ENCODE data around the gene CTRB2. TPM values are rescaled to one million over a fixed set of nuclear protein-coding genes. Genes with fewer than 3 reads are reported as not detected.

The CTRB2 gene
- polyA plus RNA-seq, 1 of the 3 experiments (the other 2 are of a cell fraction): not detected

- TF ChIP-seq CHD2 (IDR thresholded peaks at IDR 0.05; ENCODE audit: low read length, partially characterized antibody) (no peak), USF1 (IDR thresholded peaks at IDR 0.05; ENCODE audit: borderline replicate concordance, low read depth) (no peak), FOSL2 (IDR thresholded peaks at IDR 0.05; ENCODE audit: borderline replicate concordance, low read depth) (no peak), MXI1 (IDR thresholded peaks at IDR 0.05; ENCODE audit: low read depth, low read length) (no peak), RFX5 (IDR thresholded peaks at IDR 0.05; ENCODE audit: low read length) (no peak), USF2 (IDR thresholded peaks at IDR 0.05; ENCODE audit: borderline replicate concordance, low read depth, low read length) (no peak), MEF2A (IDR thresholded peaks at IDR 0.05; ENCODE audit: borderline replicate concordance, low read depth) (no peak), FOXM1 (IDR thresholded peaks at IDR 0.05; ENCODE audit: low read depth) (no peak), GABPA (IDR thresholded peaks at IDR 0.05; ENCODE audit: low read depth) (no peak), POLR2AphosphoS5 (IDR thresholded peaks at IDR 0.05; ENCODE audit: low read depth, low read length) (no peak), TEAD4 (IDR thresholded peaks at IDR 0.05; ENCODE audit: borderline replicate concordance, insufficient read depth) (no peak)
Observed at GRCh38 chr16:75225678-75226515, 18.9 kb upstream of the CTRB2 start (continued).

- Histone ChIP-seq H3K9ac (no peak overlapping the region), H3K4me1 (ENCODE audit: control insufficient read depth in 1 of 2, insufficient read depth in 2 of 2, low read depth in 1 of 2, low read length in 1 of 2) (peaks cover 0 to 2% of the 10 kb centered on the region in 2 experiments; a peak in 1 of 4 replicates), H4K20me1 (ENCODE audit: insufficient read depth) (peaks cover 35% of the 10 kb centered on the region), H3K9me2 (no peaks in the 10 kb centered on the region), H3F3A (replicated peaks; ENCODE audit: insufficient read depth) (peaks cover 17% of the 10 kb centered on the region), H3K27ac (ENCODE audit: low read depth in 2 of 2, low read length in 1 of 2) (no peak overlapping the region), H3K4me3 (ENCODE audit: low read depth in 2 of 2, low read length in 1 of 2) (no peak overlapping the region), H3K4me2 (no peak overlapping the region), H3K36me3 (replicated peaks in 1 of 2; ENCODE audit: control insufficient read depth in 1 of 2, insufficient read depth in 2 of 2, low read length in 1 of 2) (peaks cover 20 to 28% of the 10 kb centered on the region in 2 experiments), H2AFZ (ENCODE audit: low read depth) (no peak overlapping the region), H3K27me3 (ENCODE audit: insufficient read depth) (no peaks in the 10 kb centered on the region), H3K79me2 (ENCODE audit: insufficient read depth) (peaks cover 9% of the 10 kb centered on the region; the same call in 1 of the 2 replicates), H3K9me3 (no peaks in the 10 kb centered on the region)
- DNase-seq: peak; percentile 53
- ChIA-PET POLR2A (no interaction called here), CTCF (no interaction called here)
- 52% methylated on average over 8 of the region's 12 CpGs for WGBS (ENCODE audit: low lambda C conversion rate)
- 0 out of 2 replicates have a peak, but pooled peaks have one; percentile 4 for TF ChIP-seq JUND (IDR thresholded peaks at IDR 0.05)
- TF ChIP-seq RAD21 (IDR thresholded peaks at IDR 0.05; ENCODE audit: low read length): no peak
- peak; percentile 53; the same call in 1 of the 2 replicates for TF ChIP-seq POLR2AphosphoS5 (IDR thresholded peaks at IDR 0.05; ENCODE audit: low read depth, low read length)
Observed at GRCh38 chr16:75225092-75225491, 18.1 kb upstream of the CTRB2 start.

Measured in SK-N-SH (cell line).